Activated T-cell treated with anti-CD3 and anti-CD28 coated beads, Interleukin-2, amount 50 U/mL, for 1 hour (primary cell): ENCODE measurements around the gene PAPOLA.
"Not testable (repeated sequence)": the region's sequence is repeated elsewhere in the genome, so short reads cannot be mapped to it uniquely, and the experiment has no call there.

Experiments
- DNase-seq: peaks from one replicate; pipeline ENCODE4 v3.0.0-alpha.2; 2020

The PAPOLA gene

GRCh38 chr14:96503306-96503679, 1.1 kb downstream of the PAPOLA start:
- no peak for DNase-seq

- not testable (repeated sequence) for DNase-seq
These were observed 2.2 kb downstream of the PAPOLA start for GRCh38 chr14:96504353-96504752.

GRCh38 chr14:96507723-96508122, 5.5 kb downstream of the PAPOLA start:
- no peak for DNase-seq

- no peak for DNase-seq
These were observed 6.7 kb downstream of the PAPOLA start for GRCh38 chr14:96508900-96509299.

GRCh38 chr14:96509457-96510090, 7.4 kb downstream of the PAPOLA start:
- no peak for DNase-seq

- no peak for DNase-seq
These were observed 9.0 kb downstream of the PAPOLA start for GRCh38 chr14:96511146-96511545.

- DNase-seq, result no peak
These were observed 9.5 kb downstream of the PAPOLA start for GRCh38 chr14:96511667-96512066.

- DNase-seq, result no peak
These were observed 9.9 kb downstream of the PAPOLA start for GRCh38 chr14:96512122-96512521.

- DNase-seq, result no peak
These were observed 10.6 kb downstream of the PAPOLA start for GRCh38 chr14:96512602-96513397.

- DNase-seq, result no peak
These were observed 12.5 kb downstream of the PAPOLA start for GRCh38 chr14:96514694-96515093.

- no peak for DNase-seq
These were observed 13.5 kb downstream of the PAPOLA start for GRCh38 chr14:96515731-96516130.

GRCh38 chr14:96516351-96516750, 14.2 kb downstream of the PAPOLA start:
- no peak for DNase-seq

GRCh38 chr14:96519970-96520369, 17.8 kb downstream of the PAPOLA start:
- DNase-seq, result no peak

GRCh38 chr14:96525452-96525851, 23.3 kb downstream of the PAPOLA start:
- no peak for DNase-seq

- DNase-seq, result no peak
These were observed 30.4 kb downstream of the PAPOLA start for GRCh38 chr14:96532632-96533031.

- DNase-seq, result no peak
These were observed 34.6 kb downstream of the PAPOLA start for GRCh38 chr14:96536807-96537206.

GRCh38 chr14:96538097-96538989, 36.2 kb downstream of the PAPOLA start:
- DNase-seq, result no peak

- DNase-seq, result no peak
These were observed 36.8 kb downstream of the PAPOLA start for GRCh38 chr14:96538990-96539317.

GRCh38 chr14:96554315-96554910, 52.2 kb downstream of the PAPOLA start:
- DNase-seq, result no peak

- no peak for DNase-seq
These were observed 57.4 kb downstream of the PAPOLA start for GRCh38 chr14:96559571-96559970.

- DNase-seq, result no peak
These were observed 62.2 kb downstream of the PAPOLA start for GRCh38 chr14:96564389-96564788.

GRCh38 chr14:96565811-96566210, 63.6 kb downstream of the PAPOLA start:
- DNase-seq, result no peak

- no peak for DNase-seq
These were observed 65.2 kb downstream of the PAPOLA start for GRCh38 chr14:96567289-96567899.
